GM13976 (cell line): ENCODE measurements around the gene VOPP1.
A peak's percentile ranks its signal among the peaks of the same experiment; 100 is the strongest.

Experiments used
- DNase-seq: peaks from one replicate; pipeline ENCODE4 v3.0.0; 2012; ENCODE audit warnings: low spot score
- in situ Hi-C: fragments of 300-500 bp; cut with MboI; formaldehyde crosslinking; loops from one replicate; pipeline ENCODE4 v1.12.0; 2022; ENCODE audit warnings: low sequenced_read_pairs, mixed read lengths, inconsistent platforms; ENCODE audit not compliant: unreplicated experiment
- TF ChIP-seq, protein P1 (sequence below): IDR thresholded peaks from 2 replicates; pipeline ENCODE4 v1.5.1; 2012; ENCODE audit warnings: borderline replicate concordance, mild to moderate bottlenecking; ENCODE audit not compliant: insufficient read depth; ENCODE audit errors: extremely low read depth, missing control alignments, control extremely low read depth

The VOPP1 gene

DNA sequence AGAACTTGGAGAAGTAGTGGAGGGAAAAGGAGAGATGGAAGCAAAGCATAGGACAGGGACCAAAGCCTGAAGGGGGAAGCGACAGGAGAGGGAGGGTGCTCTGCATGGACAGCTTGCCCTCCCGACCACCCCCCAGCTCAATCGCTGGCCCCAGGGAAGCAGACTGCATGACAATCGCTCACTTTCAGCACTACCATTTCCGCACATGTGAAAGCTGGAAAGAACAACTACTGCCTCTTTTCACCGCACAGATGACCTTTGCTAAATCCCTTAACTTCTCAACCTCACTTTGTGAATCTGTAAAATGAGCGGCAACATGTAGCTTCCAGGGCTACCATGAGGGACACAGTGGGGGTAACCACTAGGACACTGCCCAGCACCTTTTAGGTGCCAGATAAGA is 17.1 kb downstream of the VOPP1 start:
- in situ Hi-C loops: no loop called here
- no peak for DNase-seq

GRCh38 chr7:55554038-55554437 is 18.3 kb downstream of the VOPP1 start:
- in situ Hi-C loops: no loop called here
- DNase-seq: no peak
- TF ChIP-seq, protein P1, sequence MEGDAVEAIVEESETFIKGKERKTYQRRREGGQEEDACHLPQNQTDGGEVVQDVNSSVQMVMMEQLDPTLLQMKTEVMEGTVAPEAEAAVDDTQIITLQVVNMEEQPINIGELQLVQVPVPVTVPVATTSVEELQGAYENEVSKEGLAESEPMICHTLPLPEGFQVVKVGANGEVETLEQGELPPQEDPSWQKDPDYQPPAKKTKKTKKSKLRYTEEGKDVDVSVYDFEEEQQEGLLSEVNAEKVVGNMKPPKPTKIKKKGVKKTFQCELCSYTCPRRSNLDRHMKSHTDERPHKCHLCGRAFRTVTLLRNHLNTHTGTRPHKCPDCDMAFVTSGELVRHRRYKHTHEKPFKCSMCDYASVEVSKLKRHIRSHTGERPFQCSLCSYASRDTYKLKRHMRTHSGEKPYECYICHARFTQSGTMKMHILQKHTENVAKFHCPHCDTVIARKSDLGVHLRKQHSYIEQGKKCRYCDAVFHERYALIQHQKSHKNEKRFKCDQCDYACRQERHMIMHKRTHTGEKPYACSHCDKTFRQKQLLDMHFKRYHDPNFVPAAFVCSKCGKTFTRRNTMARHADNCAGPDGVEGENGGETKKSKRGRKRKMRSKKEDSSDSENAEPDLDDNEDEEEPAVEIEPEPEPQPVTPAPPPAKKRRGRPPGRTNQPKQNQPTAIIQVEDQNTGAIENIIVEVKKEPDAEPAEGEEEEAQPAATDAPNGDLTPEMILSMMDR: no peak

More for the DNA sequence above, 17.1 kb downstream of the VOPP1 start:
- TF ChIP-seq, protein P1: no peak

DNA sequence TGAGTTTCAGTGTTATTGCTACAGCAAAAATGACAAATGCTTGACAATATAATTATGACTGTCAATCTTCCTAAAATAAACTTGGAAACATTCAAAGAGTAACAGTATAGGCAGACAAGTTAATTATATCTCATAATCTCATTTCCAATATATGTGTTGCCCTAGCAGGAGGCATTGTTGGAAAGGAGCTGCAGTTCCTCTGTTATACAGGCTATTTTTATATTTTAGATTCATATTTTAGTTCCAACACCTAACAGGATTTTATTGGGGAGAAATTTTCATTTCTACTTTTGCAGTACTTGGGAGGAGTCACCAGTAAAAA is 19.3 kb downstream of the VOPP1 start:
- TF ChIP-seq, protein P1: no peak
- in situ Hi-C loops: no loop called here
- no peak for DNase-seq

- in situ Hi-C loops: no loop called here
- TF ChIP-seq, protein P1: no peak
- DNase-seq: no peak
These were observed 19.8 kb downstream of the VOPP1 start for GRCh38 chr7:55552320-55553023.

DNA sequence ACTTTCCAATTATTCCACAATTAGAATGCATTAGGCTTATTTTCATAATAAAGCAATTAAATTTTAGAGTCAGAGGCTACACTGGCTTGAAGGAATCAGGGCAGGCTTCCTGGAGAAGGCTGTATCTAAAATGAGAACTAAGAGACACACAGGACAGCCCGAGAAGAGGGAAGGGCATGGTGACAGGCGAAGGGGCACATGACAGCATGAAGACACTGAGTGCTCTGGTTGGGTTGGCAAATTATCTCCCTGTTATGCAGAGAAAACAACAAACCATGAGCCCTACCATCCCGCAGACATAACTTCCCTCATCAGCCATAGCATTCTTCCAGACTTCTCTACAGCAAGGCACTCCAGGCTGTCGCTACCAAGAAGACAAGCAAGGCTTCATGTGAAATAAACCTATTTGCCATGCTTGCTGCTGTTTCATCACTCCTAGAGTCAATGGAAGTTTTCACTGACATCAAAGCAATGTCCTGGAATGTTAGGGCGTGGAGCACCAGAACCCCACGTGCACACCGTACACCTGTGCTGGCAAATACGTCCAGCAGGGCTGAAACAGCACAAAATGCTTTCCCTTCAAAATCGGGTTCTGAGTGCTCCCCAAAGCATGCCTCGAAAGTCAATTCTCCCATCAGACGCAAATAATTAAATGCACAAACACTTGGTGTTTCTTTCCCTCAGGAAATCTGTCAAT is 21.3 kb downstream of the VOPP1 start:
- TF ChIP-seq, protein P1: no peak
- in situ Hi-C loops: no loop called here
- DNase-seq: no peak

DNA sequence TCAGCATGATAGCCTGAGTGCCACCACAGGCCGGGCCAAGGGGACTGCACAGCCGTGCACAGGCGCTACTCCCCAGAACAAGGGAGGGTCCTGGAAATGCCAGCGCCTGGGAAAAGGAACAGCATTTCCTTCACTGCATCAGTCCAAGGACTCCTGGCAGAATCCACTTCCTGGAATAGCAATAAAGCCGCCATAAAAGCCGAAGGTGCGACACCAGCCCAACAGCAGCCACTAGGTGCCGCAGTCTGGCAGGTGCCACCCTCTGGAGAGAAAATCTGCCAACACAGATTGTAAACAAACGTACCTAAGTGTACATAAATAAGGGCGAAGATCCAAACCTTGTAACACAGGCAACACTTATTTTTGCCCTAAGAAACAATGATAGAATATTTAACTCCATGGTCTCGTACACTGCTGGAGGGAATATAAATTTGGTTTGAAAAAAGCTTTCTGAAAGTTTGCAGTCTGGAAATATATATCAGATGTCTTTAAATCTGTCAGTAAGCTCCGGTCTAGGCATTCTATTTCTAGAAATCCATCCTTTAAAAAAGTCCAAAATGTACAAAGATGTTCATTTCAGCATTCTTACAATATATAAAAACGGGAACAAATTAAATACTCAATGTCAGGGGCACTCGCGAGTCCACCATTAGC is 22.2 kb downstream of the VOPP1 start:
- no peak for DNase-seq
- in situ Hi-C loops: no loop called here
- TF ChIP-seq, protein P1: peak; percentile 54
